HepG2 (cell line): ENCODE results near the gene KTI12. TPM values are rescaled to one million over a fixed set of nuclear protein-coding genes. Genes with fewer than 3 reads are reported as not detected.
A peak's percentile ranks its signal among the peaks of the same experiment; 100 is the strongest.

Experiments used
- CBX2 ChIP-seq, 2 experiments: fragments of 200-600 bp in 1 of 2; sonication (generic); formaldehyde crosslinking in 1 of 2; IDR thresholded peaks; 2 replicates each; pipeline versions ENCODE4 v1.7.0 to v1.8.1; 2018 to 2022; ENCODE audit warnings: low read depth in 2 of 2, low read length in 1 of 2, mild to moderate bottlenecking in 1 of 2, missing genetic modification reagents in 1 of 2
- DNMT3B ChIP-seq: conservative IDR thresholded peaks from 2 replicates; pipeline ENCODE4 v1.6.1; 2016; ENCODE audit warnings: missing biosample characterization, control low read depth
- EEA1 ChIP-seq: sonication (generic); formaldehyde crosslinking; IDR thresholded peaks from 2 replicates; pipeline ENCODE4 v1.5.1; 2020; ENCODE audit warnings: mild to moderate bottlenecking, missing genetic modification reagents, borderline replicate concordance
- EP300 ChIP-seq, 3 experiments: sonication (generic) in 1 of 3; formaldehyde crosslinking in 1 of 3; IDR thresholded peaks; 2 replicates each; pipeline versions ENCODE4 v1.5.1 to v1.6.1; 2011 to 2020; ENCODE audit warnings: low read depth in 2 of 3, low read length in 2 of 3, borderline replicate concordance in 1 of 3, improper control_type of control experiment in 1 of 3, mild to moderate bottlenecking in 1 of 3, missing genetic modification reagents in 1 of 3, moderate library complexity in 1 of 3
- GFI1 ChIP-seq: sonication (generic); formaldehyde crosslinking; IDR thresholded peaks from 2 replicates; pipeline ENCODE4 v1.5.0; 2020; ENCODE audit warnings: missing genetic modification reagents, mild to moderate bottlenecking, borderline replicate concordance
- HOXA5 ChIP-seq: sonication (generic); formaldehyde crosslinking; IDR thresholded peaks from 2 replicates; pipeline ENCODE4 v1.4.0; 2020; ENCODE audit warnings: missing genetic modification reagents
- MEIS2 ChIP-seq: sonication (generic); formaldehyde crosslinking; IDR thresholded peaks from 2 replicates; pipeline ENCODE4 v1.9.0; 2021; ENCODE audit warnings: mild to moderate bottlenecking, missing genetic modification reagents
- NCOR1 ChIP-seq: fragments of 200-600 bp; sonication (generic); IDR thresholded peaks from 2 replicates; pipeline ENCODE4 v1.7.0; 2017; ENCODE audit warnings: antibody characterized with exemption, low read length, borderline replicate concordance
- NFYB ChIP-seq: sonication (generic); formaldehyde crosslinking; IDR thresholded peaks from 2 replicates; pipeline ENCODE4 v1.4.0; 2020; ENCODE audit warnings: missing genetic modification reagents
- SP5 ChIP-seq: IDR thresholded peaks from 2 replicates; pipeline ENCODE4 v1.6.1; 2016; ENCODE audit warnings: low read depth, borderline replicate concordance
- XBP1 ChIP-seq: sonication (generic); formaldehyde crosslinking; IDR thresholded peaks from 2 replicates; pipeline ENCODE4 v1.5.0; 2020; ENCODE audit warnings: missing genetic modification reagents
- YY1 ChIP-seq: IDR thresholded peaks from 2 replicates; pipeline ENCODE4 v1.6.1; 2011; ENCODE audit warnings: low read length, low read depth, moderate library complexity, mild to moderate bottlenecking; ENCODE audit not compliant: insufficient read depth, insufficient replicate concordance
- ZMYM2 ChIP-seq: sonication (generic); formaldehyde crosslinking; IDR thresholded peaks from 2 replicates; pipeline ENCODE4 v1.8.0; 2022; ENCODE audit warnings: mild to moderate bottlenecking, missing genetic modification reagents
- ZNF256 ChIP-seq: sonication (generic); formaldehyde crosslinking; conservative IDR thresholded peaks from 2 replicates; pipeline ENCODE4 v1.4.0; 2020; ENCODE audit warnings: missing genetic modification reagents
- ZNF333 ChIP-seq: sonication (generic); formaldehyde crosslinking; IDR thresholded peaks from 2 replicates; pipeline ENCODE4 v1.4.0; 2020; ENCODE audit warnings: mild to moderate bottlenecking, missing genetic modification reagents, borderline replicate concordance
- ZNF367 ChIP-seq: sonication (generic); formaldehyde crosslinking; IDR thresholded peaks from 2 replicates; pipeline ENCODE4 v1.4.0; 2020; ENCODE audit warnings: missing genetic modification reagents, borderline replicate concordance
- ZNF605 ChIP-seq: sonication (generic); formaldehyde crosslinking; IDR thresholded peaks from 2 replicates; pipeline ENCODE4 v1.8.0; 2022; ENCODE audit warnings: mild to moderate bottlenecking, missing genetic modification reagents
- polyA plus RNA-seq, 8 experiments: library from polyadenylated mRNA; depleted of rRNA in 3 of 8; stranded (reverse) in 7 of 8; unstranded in 1 of 8; fragments of >200 nt; fragmentation: Illumina TruSeq in 4 of 8; extraction: Trizol in 4 of 8; gene quantifications; 2 replicates each; pipeline versions ENCODE4 v1.2.1 to v1.2.3, GENCODE V29; 2011 to 2016; ENCODE audit warnings: low read depth in 4 of 8, missing spikeins in 1 of 8, mixed read lengths in 1 of 8; ENCODE audit not compliant: insufficient read depth in 1 of 8
- total RNA-seq, 5 experiments: library from RNA; depleted of rRNA; stranded (reverse); fragments of >200 nt; fragmentation: Illumina TruSeq; extraction: Trizol; gene quantifications; 2 replicates each; pipeline ENCODE4 v1.2.3, GENCODE V29; 2016; ENCODE audit warnings: low read depth in 1 of 5
- TF ChIP-seq, protein P1 (sequence below): sonication (generic); formaldehyde crosslinking; IDR thresholded peaks from 2 replicates; pipeline ENCODE4 v1.5.0; 2020; ENCODE audit warnings: mild to moderate bottlenecking, missing genetic modification reagents
- TF ChIP-seq, protein P2 (sequence below): sonication (generic); formaldehyde crosslinking; IDR thresholded peaks from 2 replicates; pipeline ENCODE4 v1.5.0; 2020; ENCODE audit warnings: mild to moderate bottlenecking, missing genetic modification reagents
- TF ChIP-seq, protein P3 (sequence below): sonication (generic); formaldehyde crosslinking; IDR thresholded peaks from 2 replicates; pipeline ENCODE4 v1.4.0; 2020; ENCODE audit warnings: mild to moderate bottlenecking, missing genetic modification reagents

Gene KTI12
- total and polyA plus RNA-seq, 2 of the 13 experiments (the other 11 are each of a cell fraction or from before 2014, with no cell fraction given) = 7.4 to 10.2 TPM

DNA sequence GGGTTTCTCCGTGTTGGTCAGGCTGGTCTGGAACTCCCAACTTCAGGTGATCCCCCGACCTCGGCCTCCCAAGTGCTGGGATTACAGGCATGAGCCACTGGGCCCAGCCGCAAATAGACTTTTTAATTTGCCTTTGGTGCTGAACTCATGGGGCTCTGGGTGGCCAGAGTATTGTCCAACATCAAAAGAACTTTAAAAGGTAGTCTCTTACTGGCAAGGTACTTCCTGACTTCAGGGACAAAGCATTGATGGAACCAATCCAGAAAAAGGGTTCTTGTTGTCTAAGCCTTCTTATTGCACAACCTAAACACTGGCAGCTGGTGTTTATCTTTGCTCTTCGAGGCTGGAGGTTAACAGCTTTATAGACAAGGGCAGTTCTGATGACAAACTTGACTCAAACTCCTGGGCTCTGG, 3.8 kb upstream of the KTI12 start (continued):
- TF ChIP-seq, protein P1, sequence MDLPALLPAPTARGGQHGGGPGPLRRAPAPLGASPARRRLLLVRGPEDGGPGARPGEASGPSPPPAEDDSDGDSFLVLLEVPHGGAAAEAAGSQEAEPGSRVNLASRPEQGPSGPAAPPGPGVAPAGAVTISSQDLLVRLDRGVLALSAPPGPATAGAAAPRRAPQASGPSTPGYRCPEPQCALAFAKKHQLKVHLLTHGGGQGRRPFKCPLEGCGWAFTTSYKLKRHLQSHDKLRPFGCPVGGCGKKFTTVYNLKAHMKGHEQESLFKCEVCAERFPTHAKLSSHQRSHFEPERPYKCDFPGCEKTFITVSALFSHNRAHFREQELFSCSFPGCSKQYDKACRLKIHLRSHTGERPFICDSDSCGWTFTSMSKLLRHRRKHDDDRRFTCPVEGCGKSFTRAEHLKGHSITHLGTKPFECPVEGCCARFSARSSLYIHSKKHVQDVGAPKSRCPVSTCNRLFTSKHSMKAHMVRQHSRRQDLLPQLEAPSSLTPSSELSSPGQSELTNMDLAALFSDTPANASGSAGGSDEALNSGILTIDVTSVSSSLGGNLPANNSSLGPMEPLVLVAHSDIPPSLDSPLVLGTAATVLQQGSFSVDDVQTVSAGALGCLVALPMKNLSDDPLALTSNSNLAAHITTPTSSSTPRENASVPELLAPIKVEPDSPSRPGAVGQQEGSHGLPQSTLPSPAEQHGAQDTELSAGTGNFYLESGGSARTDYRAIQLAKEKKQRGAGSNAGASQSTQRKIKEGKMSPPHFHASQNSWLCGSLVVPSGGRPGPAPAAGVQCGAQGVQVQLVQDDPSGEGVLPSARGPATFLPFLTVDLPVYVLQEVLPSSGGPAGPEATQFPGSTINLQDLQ = no peak
- TF ChIP-seq ZMYM2 (CRISPR knock-in tag) (peak; percentile 82; the same call in 1 of the 2 replicates), GFI1 (CRISPR knock-in tag) (peak; percentile 87), XBP1 (no peak), NCOR1 (peak; percentile 86; the same call in 1 of the 2 replicates), ZNF333 (CRISPR knock-in tag) (no peak), ZNF367 (CRISPR knock-in tag) (no peak), ZNF256 (CRISPR knock-in tag) (no peak), CBX2 (IDR thresholded peaks at IDR 0.05; ENCODE audit: low read depth, low read length) (no peak), CBX2 (CRISPR knock-in tag; IDR thresholded peaks at IDR 0.05; ENCODE audit: low read depth) (no peak), EP300 (IDR thresholded peaks at IDR 0.05; ENCODE audit: low read depth in 2 of 2, low read length in 2 of 2) (peak in 1 of 2 experiments; percentile 92; a peak in 2 of 4 replicates), EP300 (CRISPR knock-in tag; IDR thresholded peaks at IDR 0.05; ENCODE audit: borderline replicate concordance) (peak; percentile 82), YY1 (no peak), MEIS2 (CRISPR knock-in tag) (peak; percentile 85; the same call in 1 of the 2 replicates), NFYB (CRISPR knock-in tag) (peak; percentile 66), SP5 (CRISPR knock-in tag) (peak; percentile 66), ZNF605 (CRISPR knock-in tag) (peak; percentile 84), EEA1 (CRISPR knock-in tag) (no peak), DNMT3B (CRISPR knock-in tag) (no peak; the same call in 1 of the 2 replicates), HOXA5 (CRISPR knock-in tag) (0 out of 2 replicates have a peak, but pooled peaks have one; percentile 79)
- TF ChIP-seq, protein P2, sequence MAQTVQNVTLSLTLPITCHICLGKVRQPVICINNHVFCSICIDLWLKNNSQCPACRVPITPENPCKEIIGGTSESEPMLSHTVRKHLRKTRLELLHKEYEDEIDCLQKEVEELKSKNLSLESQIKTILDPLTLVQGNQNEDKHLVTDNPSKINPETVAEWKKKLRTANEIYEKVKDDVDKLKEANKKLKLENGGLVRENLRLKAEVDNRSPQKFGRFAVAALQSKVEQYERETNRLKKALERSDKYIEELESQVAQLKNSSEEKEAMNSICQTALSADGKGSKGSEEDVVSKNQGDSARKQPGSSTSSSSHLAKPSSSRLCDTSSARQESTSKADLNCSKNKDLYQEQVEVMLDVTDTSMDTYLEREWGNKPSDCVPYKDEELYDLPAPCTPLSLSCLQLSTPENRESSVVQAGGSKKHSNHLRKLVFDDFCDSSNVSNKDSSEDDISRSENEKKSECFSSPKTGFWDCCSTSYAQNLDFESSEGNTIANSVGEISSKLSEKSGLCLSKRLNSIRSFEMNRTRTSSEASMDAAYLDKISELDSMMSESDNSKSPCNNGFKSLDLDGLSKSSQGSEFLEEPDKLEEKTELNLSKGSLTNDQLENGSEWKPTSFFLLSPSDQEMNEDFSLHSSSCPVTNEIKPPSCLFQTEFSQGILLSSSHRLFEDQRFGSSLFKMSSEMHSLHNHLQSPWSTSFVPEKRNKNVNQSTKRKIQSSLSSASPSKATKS = peak; percentile 94; the same call in 1 of the 2 replicates
- TF ChIP-seq, protein P3, sequence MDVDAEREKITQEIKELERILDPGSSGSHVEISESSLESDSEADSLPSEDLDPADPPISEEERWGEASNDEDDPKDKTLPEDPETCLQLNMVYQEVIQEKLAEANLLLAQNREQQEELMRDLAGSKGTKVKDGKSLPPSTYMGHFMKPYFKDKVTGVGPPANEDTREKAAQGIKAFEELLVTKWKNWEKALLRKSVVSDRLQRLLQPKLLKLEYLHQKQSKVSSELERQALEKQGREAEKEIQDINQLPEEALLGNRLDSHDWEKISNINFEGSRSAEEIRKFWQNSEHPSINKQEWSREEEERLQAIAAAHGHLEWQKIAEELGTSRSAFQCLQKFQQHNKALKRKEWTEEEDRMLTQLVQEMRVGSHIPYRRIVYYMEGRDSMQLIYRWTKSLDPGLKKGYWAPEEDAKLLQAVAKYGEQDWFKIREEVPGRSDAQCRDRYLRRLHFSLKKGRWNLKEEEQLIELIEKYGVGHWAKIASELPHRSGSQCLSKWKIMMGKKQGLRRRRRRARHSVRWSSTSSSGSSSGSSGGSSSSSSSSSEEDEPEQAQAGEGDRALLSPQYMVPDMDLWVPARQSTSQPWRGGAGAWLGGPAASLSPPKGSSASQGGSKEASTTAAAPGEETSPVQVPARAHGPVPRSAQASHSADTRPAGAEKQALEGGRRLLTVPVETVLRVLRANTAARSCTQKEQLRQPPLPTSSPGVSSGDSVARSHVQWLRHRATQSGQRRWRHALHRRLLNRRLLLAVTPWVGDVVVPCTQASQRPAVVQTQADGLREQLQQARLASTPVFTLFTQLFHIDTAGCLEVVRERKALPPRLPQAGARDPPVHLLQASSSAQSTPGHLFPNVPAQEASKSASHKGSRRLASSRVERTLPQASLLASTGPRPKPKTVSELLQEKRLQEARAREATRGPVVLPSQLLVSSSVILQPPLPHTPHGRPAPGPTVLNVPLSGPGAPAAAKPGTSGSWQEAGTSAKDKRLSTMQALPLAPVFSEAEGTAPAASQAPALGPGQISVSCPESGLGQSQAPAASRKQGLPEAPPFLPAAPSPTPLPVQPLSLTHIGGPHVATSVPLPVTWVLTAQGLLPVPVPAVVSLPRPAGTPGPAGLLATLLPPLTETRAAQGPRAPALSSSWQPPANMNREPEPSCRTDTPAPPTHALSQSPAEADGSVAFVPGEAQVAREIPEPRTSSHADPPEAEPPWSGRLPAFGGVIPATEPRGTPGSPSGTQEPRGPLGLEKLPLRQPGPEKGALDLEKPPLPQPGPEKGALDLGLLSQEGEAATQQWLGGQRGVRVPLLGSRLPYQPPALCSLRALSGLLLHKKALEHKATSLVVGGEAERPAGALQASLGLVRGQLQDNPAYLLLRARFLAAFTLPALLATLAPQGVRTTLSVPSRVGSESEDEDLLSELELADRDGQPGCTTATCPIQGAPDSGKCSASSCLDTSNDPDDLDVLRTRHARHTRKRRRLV (CRISPR knock-in tag) = no peak
